ENCODE measurements around the gene RAB12.

GRCh38 chr18:8657050-8657820, 48.0 kb downstream of the RAB12 start:
- TF ChIP-seq, protein P1, sequence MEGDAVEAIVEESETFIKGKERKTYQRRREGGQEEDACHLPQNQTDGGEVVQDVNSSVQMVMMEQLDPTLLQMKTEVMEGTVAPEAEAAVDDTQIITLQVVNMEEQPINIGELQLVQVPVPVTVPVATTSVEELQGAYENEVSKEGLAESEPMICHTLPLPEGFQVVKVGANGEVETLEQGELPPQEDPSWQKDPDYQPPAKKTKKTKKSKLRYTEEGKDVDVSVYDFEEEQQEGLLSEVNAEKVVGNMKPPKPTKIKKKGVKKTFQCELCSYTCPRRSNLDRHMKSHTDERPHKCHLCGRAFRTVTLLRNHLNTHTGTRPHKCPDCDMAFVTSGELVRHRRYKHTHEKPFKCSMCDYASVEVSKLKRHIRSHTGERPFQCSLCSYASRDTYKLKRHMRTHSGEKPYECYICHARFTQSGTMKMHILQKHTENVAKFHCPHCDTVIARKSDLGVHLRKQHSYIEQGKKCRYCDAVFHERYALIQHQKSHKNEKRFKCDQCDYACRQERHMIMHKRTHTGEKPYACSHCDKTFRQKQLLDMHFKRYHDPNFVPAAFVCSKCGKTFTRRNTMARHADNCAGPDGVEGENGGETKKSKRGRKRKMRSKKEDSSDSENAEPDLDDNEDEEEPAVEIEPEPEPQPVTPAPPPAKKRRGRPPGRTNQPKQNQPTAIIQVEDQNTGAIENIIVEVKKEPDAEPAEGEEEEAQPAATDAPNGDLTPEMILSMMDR (conservative IDR thresholded peaks at IDR 0.05; ENCODE audit: low read length), result no peak
- no peak for TF ChIP-seq EZH2phosphoT487 (IDR thresholded peaks at IDR 0.05; ENCODE audit: borderline replicate concordance, low read depth, low read length)
